ENCODE data around the gene TEX47. TPM values are rescaled to one million over a fixed set of nuclear protein-coding genes. Genes with fewer than 3 reads are reported as not detected.

TEX47 gene
- total RNA-seq, 4 donors from 2014 or later, result not detected

- Histone ChIP-seq H3K27ac (no peak overlapping the region), H3K9me3 (no peaks in the 10 kb centered on the region), H3K4me3 (peak overlapping the region in 3 of 4 donors; percentile 19 to 41 (median 21)), H3K27me3 (peaks cover 37 to 50% (median 43%) of the 10 kb centered on the region in 3 donors), H3K36me3 (no peaks in the 10 kb centered on the region), H3K4me1 (peaks cover 4 to 11% of the 10 kb centered on the region in 2 donors)
- no peak for ATAC-seq
- DNase-seq, result no peak
- in situ Hi-C loops (cut with MboI; ENCODE audit: low sequenced_read_pairs in 4 of 4), result no loop called here
- TF ChIP-seq CTCF (IDR thresholded peaks at IDR 0.05 in 4 of 5, conservative IDR thresholded peaks at IDR 0.05 in 1 of 5) (no peak), POLR2A (IDR thresholded peaks at IDR 0.05) (no peak)
- intact Hi-C loops (cut with DNase I; ENCODE audit: low total_unique reads), result no loop called here
Observed at GRCh38 chr7:88758381-88759229, 36.9 kb downstream of the TEX47 start.

GRCh38 chr7:88757371-88757770 lies 38.2 kb downstream of the TEX47 start:
- peaks cover 37 to 50% (median 39%) of the 10 kb centered on the region in 3 donors for H3K27me3 ChIP-seq
- H3K9me3 ChIP-seq, result no peaks in the 10 kb centered on the region
- in situ Hi-C loops (cut with MboI; ENCODE audit: low sequenced_read_pairs in 4 of 4), result no loop called here
- no peak for ATAC-seq
- H3K36me3 ChIP-seq, result no peaks in the 10 kb centered on the region
- TF ChIP-seq POLR2A (IDR thresholded peaks at IDR 0.05), result no peak
- TF ChIP-seq CTCF (IDR thresholded peaks at IDR 0.05 in 4 of 5, conservative IDR thresholded peaks at IDR 0.05 in 1 of 5), result no peak
- H3K4me3 ChIP-seq, result no peak overlapping the region
- H3K27ac ChIP-seq, result no peak overlapping the region
- DNase-seq, result no peak
- intact Hi-C loops (cut with DNase I; ENCODE audit: low total_unique reads), result no loop called here
- H3K4me1 ChIP-seq, result peaks cover 4 to 11% of the 10 kb centered on the region in 2 donors

GRCh38 chr7:88756802-88757201 lies 38.7 kb downstream of the TEX47 start:
- Histone ChIP-seq H3K27ac (no peak overlapping the region), H3K4me1 (peaks cover 4 to 11% of the 10 kb centered on the region in 2 donors), H3K9me3 (no peaks in the 10 kb centered on the region), H3K27me3 (peaks cover 37 to 49% (median 39%) of the 10 kb centered on the region in 3 donors), H3K36me3 (no peaks in the 10 kb centered on the region), H3K4me3 (no peak overlapping the region)
- no peak for ATAC-seq
- intact Hi-C loops (cut with DNase I; ENCODE audit: low total_unique reads), result no loop called here
- in situ Hi-C loops (cut with MboI; ENCODE audit: low sequenced_read_pairs in 4 of 4), result no loop called here
- TF ChIP-seq POLR2A (IDR thresholded peaks at IDR 0.05) (no peak), CTCF (IDR thresholded peaks at IDR 0.05 in 4 of 5, conservative IDR thresholded peaks at IDR 0.05 in 1 of 5) (no peak)
- no peak for DNase-seq

- DNase-seq (no peak), ATAC-seq (no peak)
- no peaks in the 10 kb centered on the region for H3K36me3 ChIP-seq
- H3K9me3 ChIP-seq, result no peaks in the 10 kb centered on the region
- H3K4me1 ChIP-seq, result no peaks in the 10 kb centered on the region
- no peaks in the 10 kb centered on the region for H3K27me3 ChIP-seq
- in situ Hi-C loops (cut with MboI; ENCODE audit: low sequenced_read_pairs in 4 of 4) (no loop called here), intact Hi-C loops (cut with DNase I; ENCODE audit: low total_unique reads) (no loop called here)
- no peak overlapping the region for H3K27ac ChIP-seq
- TF ChIP-seq CTCF (IDR thresholded peaks at IDR 0.05 in 4 of 5, conservative IDR thresholded peaks at IDR 0.05 in 1 of 5) (no peak), POLR2A (IDR thresholded peaks at IDR 0.05) (no peak)
- H3K4me3 ChIP-seq, result no peak overlapping the region
Observed at GRCh38 chr7:88746126-88746525, 49.4 kb downstream of the TEX47 start.

Other genes starting within 250 kb of the TEX47 start
- not detected for gene ZNF804B, start 36.0 kb downstream of the TEX47 start, total RNA-seq